Bone marrow (tissue), 2 donors: ENCODE results near the gene RGS1.

ENCODE experiments used
- DNase-seq, 2 donors: peaks; one replicate each; lab custom pipeline; 2025; lab: John Stamatoyannopoulos, UW

The RGS1 gene, protein sequence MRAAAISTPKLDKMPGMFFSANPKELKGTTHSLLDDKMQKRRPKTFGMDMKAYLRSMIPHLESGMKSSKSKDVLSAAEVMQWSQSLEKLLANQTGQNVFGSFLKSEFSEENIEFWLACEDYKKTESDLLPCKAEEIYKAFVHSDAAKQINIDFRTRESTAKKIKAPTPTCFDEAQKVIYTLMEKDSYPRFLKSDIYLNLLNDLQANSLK

DNA sequence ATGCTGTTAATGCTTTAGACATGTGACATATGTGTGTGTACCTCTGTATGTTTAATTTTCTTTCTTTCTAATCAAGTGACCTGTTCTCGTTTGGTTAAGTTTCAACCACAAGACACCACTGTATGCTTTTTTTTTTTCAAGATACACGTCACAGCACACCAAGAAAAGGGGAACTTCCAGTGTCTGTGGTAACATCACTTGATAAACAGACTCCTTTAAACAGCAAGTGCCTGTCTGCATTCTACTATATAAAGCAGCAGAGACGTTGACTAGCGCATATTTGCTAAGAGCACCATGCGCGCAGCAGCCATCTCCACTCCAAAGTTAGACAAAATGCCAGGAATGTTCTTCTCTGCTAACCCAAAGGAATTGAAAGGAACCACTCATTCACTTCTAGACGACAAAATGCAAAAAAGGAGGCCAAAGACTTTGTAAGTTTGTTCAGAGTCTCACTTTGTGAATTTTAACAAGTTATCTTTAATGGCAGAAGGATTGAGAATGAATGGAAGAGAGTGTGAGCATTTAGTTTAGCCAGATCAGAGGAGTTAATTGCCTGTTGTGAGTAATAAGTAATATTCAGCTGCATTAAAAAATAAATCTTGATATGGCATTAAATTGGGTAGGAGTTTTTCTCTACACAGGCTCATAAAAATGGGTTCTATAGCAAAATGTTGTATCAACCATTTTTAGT, at the start of gene RGS1:
RGS1 (plus strand) TSS at position 275 of the 691 bp plus-strand sequence; CDS start at position 295, 20 bp downstream.
- peak in 1 of 2 donors; percentile 90 for DNase-seq

DNA sequence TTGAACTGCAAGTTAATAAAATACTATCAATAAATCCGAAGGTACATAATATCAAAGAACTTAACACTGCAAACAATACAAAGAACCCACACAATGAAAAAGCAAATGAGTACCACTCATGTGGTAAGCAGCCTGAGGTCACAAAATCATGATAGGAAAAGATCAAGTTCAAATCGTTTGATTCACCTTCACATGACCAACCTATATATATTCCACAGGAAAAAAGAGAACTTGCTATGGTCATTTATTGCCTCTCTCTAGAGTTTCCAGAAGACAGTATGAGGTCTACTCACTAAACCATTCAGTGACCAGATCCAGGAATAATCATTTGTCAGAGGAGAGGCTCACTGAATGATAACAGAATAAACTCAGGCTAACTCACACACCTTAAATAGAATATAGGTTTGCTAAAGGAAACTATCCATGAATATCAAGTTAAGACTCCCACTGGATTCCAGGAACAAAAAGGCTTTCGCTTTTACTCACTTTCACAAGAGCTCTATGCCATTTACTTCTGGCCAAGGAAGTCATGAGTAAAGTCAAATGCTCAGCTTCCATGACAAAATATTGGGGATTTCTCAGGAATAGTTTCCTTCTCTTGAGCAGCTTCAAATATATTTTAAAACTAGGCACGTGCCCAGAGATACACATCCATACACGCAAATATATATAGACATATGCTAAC, 48.3 kb upstream of the RGS1 start:
- no peak for DNase-seq

DNA sequence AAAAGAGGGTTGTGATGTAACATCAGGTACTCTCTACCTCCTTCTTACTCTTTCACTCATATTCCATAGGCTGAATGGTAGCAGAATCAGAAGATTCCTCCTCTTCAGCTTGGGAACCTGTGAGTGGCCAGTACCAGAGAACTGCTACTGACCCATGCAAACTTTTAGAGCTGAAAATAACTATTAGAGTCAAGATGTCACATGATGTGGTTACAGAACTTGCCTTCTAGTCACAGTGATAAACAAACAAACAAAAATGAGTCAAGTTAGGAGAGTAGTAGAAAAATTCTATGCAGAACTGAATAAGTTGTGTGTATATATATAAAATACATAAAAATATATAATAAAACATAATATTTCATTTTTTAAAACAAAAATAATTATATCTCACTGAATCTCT, 47.6 kb upstream of the RGS1 start:
- no peak for DNase-seq

DNA sequence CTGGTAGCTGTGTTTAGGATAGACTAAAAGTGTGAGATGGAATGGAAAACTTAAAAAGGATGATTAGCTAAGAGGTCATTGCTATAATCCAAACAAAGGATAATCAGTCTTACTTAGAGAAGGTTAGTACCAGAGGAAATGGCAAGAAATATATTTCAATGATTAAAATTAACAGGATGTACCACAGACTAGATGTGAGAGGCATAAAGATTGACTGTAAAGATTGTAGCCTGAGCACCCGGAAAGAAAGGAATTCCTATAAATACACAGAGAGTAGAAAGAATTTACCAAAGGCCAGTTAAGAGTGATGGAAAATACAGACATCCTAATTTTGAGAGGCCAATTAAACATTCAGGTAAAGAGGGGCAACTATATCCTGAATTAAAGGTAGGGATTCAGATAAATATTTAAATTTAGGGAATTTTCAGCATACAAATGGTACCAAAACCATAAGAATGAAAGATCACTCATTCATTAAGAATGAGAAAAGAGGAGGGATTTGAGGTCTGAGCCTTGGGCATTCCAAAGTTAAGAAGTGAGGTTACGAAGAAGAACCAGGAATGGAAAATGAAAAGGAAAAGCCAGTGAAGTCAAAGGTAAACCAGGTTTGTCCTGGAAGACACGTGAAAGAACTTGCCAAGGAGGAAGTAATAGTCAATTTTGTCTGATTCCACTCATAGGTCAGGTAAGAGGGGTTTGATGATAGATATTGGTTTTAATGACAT, 46.4 kb upstream of the RGS1 start:
- no peak for DNase-seq

DNA sequence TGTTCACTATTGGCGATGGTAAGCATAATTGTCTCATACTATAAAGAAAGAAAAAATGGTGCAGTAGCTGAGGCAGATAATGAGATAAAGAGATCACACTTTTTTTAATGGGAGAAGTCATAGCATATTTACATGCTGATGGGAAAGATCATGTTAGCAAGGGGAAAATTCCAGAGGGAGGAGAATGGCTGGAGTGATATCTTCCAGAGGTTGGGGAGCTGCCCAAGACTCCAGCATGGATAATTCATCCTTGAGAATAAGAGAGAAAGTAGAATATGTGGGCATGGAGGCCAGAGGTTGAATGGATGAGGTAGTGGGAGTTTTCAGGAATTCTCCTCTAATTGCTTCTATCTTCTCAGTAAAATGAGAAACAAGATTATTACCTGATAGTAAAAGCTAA, 45.8 kb upstream of the RGS1 start:
- DNase-seq, result no peak

DNA sequence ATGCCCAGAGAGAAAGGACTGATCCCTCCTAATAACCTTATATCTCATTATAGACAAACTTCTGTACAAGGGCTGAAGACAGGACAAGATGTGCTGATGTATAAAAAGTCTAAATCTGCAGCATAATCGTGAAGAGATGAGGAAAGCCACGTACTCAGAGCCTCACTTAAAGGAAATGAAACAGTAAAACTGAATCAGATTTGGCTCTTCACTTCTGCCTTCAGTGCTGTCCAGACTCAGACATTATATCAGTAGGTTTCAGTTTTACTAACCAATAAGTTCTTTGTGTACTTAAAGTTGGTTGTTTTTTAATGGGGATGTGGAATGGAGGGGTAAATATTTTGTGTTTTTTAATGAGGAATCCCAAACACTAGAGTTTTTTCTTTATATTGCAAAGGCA, 45.3 kb upstream of the RGS1 start:
- DNase-seq, result peak in 1 of 2 donors; percentile 64

DNA sequence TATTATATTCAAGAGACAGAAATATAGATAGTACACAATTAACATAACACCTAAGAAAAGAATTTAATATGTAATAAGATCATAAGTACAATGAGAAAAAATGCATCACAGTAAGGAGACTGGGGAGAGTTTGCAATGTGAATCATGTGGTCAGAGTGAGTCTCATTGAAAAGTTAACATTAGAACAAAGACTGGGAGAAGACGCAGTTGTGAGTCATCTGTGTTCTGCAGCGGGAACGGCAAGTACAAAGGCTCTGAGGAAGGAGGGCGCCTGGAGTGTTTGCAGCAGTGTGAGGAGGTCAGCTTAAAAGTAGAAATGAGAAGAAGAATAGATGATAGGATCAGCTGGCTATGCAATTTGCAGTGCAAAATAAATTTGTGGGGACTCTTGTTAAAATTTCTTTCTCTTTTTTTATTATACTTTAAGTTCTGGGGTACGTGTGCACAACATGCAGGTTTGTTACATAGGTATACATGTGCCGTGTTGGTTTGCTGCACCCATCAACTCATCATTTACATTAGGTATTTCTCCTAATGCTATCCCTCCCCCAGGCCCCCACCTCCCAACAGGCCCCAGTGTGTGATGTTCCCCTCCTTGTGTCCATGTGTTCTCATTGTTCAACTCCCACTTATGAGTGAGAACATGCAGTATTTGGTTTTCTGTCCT, 44.4 kb upstream of the RGS1 start:
- DNase-seq, result peak in 1 of 2 donors; percentile 97

DNA sequence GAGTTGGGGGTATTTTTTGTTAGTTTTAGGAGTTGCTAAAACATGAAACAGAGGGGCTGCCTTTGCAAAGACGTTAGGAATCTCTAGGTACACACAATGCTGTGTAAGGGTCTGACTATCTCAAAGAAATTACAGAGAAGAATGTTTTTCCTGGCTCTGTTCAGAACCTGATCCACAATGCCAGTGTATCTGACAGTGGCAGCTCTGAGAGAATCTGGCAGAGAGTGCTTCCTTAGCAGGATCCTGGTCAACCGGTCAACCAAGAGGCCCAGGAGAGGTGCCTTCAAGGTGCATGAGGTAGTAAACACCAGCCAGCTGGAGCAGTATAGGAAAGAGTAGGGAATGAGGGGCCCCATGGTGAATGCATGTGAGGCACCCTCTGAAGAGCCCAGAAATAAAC, 40.9 kb upstream of the RGS1 start:
- no peak for DNase-seq

DNA sequence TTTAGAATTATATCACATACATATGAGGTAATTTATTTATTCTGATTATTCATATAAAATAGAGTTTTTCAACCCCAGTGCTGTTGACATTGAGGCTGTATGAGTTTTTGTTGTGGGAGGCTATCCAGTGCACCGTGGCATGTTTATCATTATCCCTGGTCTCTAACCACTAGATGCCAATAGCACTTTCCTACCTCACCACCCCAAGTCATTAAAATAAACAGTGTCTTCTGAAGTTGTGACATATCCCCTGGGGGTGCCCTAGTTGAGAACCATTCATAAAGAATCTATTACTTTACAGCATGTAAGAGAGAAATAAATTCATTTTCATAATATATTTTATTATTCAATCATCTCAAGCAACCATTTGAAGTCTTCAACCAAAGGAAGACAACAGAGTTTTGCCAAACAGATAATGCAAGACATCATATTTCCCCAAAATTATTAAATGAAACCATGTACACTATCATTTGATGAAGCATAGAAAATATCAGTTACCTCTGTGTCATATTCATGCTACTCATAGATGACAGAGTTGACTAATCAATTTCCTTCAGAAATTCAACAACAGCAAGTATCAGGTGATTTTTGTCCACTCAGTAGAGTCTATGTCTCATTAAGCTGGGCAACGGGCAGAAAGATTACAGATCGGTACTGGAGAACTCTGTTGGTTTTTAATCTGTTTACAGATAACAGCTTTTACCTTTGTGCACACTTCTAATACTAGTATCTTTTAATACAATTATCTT, 39.5 kb upstream of the RGS1 start:
- no peak for DNase-seq

DNA sequence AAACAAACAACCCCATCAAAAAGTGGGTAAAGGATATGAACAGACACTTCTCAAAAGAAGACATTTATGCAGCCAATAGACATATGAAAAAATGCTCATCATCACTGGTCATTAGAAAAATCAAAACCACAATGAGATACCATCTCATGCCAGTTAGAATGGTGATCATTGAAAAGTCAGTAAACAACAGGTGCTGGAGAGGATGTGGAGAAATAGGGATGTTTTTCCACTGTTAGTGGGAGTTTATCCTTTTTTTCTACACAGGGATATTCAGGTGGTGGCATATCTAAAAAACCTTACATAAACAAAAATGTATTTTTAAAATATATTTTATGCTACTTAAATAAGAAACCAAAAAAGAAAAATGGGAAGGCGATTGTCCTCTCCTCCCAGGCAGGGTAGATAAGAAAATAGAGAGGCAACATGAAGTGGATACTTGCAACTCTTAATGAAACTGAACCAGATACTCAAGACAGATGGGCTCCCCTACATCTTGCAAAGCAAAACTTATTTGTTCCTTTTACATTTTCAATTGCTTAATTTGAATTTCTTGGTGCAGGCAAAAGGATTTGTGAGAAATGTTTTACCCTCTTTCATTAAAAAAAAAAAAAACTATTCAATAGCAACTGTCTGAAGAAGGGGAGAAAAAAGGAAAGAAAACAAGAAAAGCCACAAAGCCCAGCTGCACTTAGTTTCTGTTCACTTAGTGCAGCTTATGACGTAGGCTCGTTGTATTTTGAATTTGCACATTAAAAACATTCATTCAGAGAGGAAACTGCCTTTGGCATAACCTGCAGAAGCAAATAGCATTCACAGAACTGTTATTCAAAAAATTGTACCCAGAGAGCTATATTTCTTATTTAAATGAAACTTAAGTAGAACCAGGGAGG, 36.9 kb upstream of the RGS1 start:
- DNase-seq, result peak in 1 of 2 donors; percentile 49

DNA sequence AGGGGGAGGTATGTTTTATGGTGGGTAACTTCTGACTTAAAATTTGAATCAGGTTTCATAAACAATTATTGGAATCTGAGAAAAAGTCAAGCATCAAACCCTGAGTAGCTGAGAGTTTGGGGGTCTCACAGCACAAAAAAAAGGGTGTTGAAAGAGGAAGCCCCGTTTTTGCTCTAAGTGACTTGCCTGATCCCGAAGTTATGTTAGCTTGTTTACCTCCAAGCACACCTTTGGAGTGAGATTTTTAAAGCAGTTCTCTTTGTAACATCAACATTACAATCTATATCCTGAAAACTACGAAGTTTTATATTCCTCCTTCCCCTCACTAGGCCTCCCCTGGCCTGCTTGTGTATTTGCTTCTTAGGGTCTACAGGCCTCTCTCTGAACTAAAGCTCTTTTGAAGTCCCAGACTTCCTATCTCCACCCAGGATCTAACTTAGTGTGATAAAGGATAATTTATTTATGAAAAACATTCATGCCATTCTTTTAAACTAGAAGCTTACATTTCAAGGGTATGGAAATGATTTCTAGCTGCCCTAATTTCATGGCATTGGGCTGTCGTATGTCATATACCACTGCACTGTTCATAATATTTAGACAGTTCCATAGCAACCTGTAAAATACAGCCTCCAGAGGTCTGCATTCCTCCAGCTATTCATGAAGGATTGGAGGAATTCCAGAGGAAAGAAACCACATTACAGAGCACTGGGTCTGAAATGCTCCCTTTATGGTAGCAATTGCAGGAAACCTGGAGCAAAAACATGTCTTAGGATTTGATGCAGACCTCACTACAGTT, 36.1 kb upstream of the RGS1 start:
- no peak for DNase-seq

DNA sequence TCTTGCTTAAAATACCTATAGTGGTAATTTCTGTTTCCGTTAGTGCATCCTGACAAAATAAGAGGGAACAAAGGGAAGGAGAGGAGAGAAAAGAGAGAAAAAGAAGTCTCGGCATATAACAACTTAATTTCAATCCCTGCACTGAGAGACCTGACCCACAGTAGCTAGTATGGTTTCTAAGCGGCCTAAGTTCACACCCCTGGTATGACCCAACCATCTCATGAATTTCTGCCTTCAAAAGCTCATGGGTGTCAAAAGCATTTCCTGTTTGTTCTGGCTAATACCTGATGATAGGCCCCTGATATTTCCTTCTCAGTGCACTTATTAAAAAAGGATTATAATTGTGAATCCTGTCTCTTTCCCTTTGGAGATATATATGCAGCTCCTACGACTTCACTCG, 32.1 kb upstream of the RGS1 start:
- DNase-seq, result no peak

DNA sequence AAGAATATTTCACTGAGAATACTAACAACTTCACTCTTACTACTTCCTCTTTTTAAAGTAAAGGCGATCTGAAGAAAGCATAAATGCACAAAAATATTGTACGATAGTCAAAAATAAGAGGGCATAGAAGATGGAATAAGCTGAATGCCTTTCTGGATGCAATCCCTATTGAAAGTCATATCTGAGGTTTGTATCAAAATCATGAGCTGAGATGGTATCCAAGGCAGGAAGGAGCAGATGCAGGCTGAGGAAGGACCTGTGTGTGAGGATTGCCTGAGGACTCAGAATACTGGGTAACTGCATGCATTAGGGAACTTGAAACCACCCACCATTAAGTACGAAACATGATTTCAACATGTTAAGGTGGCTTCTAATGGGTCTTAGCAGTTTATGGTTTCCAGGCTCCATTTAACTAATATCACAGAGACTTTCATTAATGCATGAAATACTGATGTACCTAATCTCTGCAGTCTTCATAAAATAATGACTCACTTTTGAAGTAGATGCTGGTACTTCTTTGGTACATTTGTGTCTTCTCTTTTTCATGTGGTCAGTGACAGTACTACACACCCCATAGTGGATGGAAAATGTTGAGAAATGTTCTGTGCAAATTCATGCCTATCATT, 29.6 kb upstream of the RGS1 start:
- DNase-seq, result peak in 1 of 2 donors; percentile 61

DNA sequence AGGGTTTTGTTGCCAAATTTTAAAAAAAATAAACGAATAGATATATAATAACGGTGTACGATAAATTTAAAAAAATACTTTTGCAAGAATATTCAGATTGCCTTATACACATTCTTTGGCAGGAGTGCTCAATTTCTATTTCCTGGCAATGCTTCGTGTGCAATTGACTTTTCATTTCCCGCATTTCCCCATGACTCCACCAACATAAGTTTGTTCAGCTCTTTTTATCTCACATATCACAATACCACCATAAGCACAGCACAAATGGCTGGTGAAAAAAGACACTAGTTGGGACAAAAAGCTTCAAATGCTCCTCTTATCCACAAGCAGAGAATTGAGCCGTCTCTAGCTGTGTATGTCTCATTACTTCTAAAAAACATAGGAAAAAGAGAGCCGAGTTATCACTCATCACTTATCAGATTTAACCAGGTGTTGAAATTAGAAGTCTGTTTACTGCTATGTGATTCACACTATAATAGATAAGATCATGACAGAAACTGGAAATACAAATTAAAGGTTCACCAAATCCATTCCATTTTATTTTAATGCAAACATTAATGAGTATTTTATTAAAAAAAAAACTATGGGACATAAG, 28.9 kb upstream of the RGS1 start:
- no peak for DNase-seq

DNA sequence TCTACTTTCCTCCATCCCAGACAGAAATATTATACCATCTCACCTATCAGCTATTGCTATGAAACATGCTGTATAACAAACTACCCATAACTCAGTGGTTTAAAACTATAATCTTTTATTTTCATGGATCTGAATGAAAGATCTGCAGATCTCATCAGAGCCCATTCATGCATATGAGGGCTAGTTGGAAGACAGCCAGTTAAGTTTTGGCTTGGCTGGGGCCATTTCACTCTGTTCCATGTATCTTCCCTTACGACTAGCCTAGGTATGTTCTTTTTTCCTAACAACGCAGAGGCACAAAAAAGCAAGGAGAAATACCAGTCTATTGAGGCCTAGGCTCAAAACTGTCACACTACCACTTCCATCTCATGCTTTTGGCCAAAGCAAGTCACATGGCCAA, 28.1 kb upstream of the RGS1 start:
- DNase-seq, result no peak

DNA sequence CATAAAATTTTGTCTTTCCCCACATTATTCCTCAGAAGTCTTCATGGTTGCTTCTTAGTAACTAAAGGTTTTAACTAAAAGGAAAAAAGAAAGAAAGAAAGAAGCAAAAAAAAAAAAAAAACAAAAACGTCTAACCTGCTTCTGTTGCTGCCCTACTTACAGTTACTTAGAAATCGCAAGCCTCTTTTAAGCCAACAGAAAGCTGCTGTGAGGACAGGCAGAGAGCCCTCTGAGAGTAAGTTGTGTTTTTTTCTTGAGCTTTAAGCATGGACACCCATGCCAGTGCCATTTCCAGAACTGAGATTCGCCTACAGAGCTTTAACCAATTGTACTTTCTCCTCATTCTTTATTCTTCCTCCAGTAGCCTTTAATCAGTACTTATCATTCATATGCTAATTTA, 25.6 kb upstream of the RGS1 start:
- no peak for DNase-seq

DNA sequence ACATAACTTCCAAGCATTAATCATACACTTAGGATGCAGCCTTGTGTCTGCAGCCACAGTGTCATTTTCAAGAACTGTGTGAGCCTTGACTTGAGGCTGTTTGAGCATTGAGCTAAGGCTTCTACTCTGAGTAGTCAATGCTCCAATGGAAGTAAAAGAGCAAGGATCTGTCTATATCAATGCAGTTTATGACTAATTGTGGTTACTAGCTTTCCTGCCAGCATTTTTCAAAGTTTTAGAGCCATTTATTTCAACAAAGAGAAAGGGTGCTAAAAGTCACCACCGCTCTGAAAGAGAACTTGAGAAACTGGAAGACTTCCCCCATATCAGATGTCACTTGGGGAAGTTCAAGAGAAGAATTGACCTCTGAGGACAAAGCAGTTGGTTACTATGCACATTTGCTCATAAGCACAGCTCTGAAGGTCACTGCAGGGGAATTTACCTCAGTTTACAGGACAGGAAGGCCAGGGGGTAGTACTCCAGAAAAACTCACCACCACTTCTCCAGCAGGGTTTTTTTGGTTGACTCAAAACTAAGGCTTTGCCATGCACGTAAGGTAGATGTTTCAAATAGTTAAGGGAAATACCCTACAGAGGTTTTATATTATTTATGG, 24.5 kb upstream of the RGS1 start:
- DNase-seq, result peak in 1 of 2 donors; percentile 88

DNA sequence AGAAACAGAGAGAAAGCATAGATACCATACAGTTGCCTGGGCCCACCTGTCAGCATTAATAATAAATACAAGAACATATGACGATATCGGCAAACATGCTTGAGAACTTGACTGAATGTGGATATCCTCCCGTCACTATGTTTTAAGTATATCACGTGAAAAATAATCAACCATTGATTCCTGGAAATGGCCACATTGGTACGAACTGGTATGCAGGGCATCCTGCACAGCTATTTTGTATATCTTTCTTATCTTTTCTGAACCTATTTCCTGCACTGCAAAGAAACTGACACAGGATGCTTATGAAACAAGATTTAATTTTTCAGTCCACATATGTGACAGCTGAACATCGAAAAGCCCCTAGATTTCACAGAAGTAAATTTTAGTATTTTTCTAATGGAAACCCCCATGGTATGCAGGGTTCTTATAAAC, 22.8 kb upstream of the RGS1 start:
- DNase-seq, result peak in 1 of 2 donors; percentile 8
